Endothelial cell of umbilical vein (primary cell): ENCODE results near the gene B4GALNT3. TPM values are rescaled to one million over a fixed set of nuclear protein-coding genes. Genes with fewer than 3 reads are reported as not detected.

Experiments
- BruUV-seq: library from RNA; stranded (reverse); fragments of 400-500 nt; replicated peaks from 2 replicates; lab custom pipeline; 2021; lab: Mats Ljungman, UMichigan
- CTCF ChIA-PET: fragments of 300-600, 350-600 bp; sonication (Branson Sonifier 250); formaldehyde crosslinking; loops from one replicate; lab custom pipeline; 2021; ENCODE audit warnings: antibody characterized with exemption, inconsistent platforms; lab: Charles Lee
- POLR2A ChIA-PET: fragments of 300-600, 350-600 bp; sonication (Branson Sonifier 250); formaldehyde crosslinking; loops from one replicate; lab custom pipeline; 2021; ENCODE audit warnings: antibody characterized with exemption, inconsistent platforms; lab: Charles Lee
- DNase-seq: peaks from one replicate; pipeline ENCODE4 v3.0.0-alpha.2; 2011; ENCODE audit warnings: low read depth, low spot score
- FAIRE-seq: peaks from 2 replicates; lab custom pipeline; 2011; peaks lifted over from hg19 to GRCh38; lab: Jason Lieb, UNC
- H2AFZ ChIP-seq: 2 replicates; pipeline ENCODE4 v1.6.0; 2012; ENCODE audit warnings: low read depth, low read length, control low read depth, inconsistent platforms
- H3K27ac ChIP-seq: 2 replicates; pipeline ENCODE4 v1.5.1; 2011; ENCODE audit warnings: low read depth, mild to moderate bottlenecking, control low read depth, low read length, moderate library complexity; ENCODE audit not compliant: insufficient read depth
- H3K27me3 ChIP-seq, 2 experiments: 2 replicates each; pipeline versions ENCODE4 v1.6.0 to v1.6.1; 2011; ENCODE audit warnings: low read length in 2 of 2, mixed read lengths in 1 of 2; ENCODE audit not compliant: control insufficient read depth in 2 of 2, insufficient read depth in 2 of 2
- H3K36me3 ChIP-seq, 2 experiments: 2 replicates in 1 of 2; 3 replicates in 1 of 2; pipeline ENCODE4 v1.5.1; 2011; ENCODE audit warnings: low read length in 2 of 2, mild to moderate bottlenecking in 1 of 2, moderate library complexity in 1 of 2; ENCODE audit not compliant: control insufficient read depth in 2 of 2, insufficient read depth in 2 of 2; ENCODE audit errors: extremely low read depth in 1 of 2
- H3K4me1 ChIP-seq: 3 replicates; pipeline ENCODE4 v1.5.1; 2011; ENCODE audit warnings: mild to moderate bottlenecking, low read length; ENCODE audit not compliant: control insufficient read depth, insufficient read depth; ENCODE audit errors: extremely low read depth
- H3K4me2 ChIP-seq: 2 replicates; pipeline ENCODE4 v1.6.1; 2011; ENCODE audit warnings: low read length, control low read depth, mixed read lengths; ENCODE audit not compliant: insufficient read depth
- H3K4me3 ChIP-seq, 3 experiments: fragments of 200-600 bp in 1 of 3; sonication (generic), shearing (Covaris generic) in 1 of 3; replicated peaks in 1 of 3; 2 replicates each; pipeline ENCODE4 v1.5.1; 2011 to 2016; ENCODE audit warnings: control low read depth in 3 of 3, low read length in 3 of 3, mild to moderate bottlenecking in 2 of 3, inconsistent platforms in 1 of 3, low read depth in 1 of 3, moderate library complexity in 1 of 3; ENCODE audit not compliant: insufficient read depth in 1 of 3
- H3K79me2 ChIP-seq: 2 replicates; pipeline ENCODE4 v1.6.0; 2012; ENCODE audit warnings: low read length, inconsistent platforms; ENCODE audit not compliant: control insufficient read depth, insufficient read depth
- H3K9ac ChIP-seq: replicated peaks from 2 replicates; pipeline ENCODE3; 2011; ENCODE audit warnings: low read length, control low read depth; ENCODE audit not compliant: insufficient read depth; ENCODE audit errors: extremely low read depth
- H3K9me1 ChIP-seq: replicated peaks from 3 replicates; pipeline ENCODE4 v1.6.0; 2011; ENCODE audit warnings: mild to moderate bottlenecking, low read length; ENCODE audit not compliant: control insufficient read depth, insufficient read depth; ENCODE audit errors: extremely low read depth
- H3K9me3 ChIP-seq: replicated peaks from 2 replicates; pipeline ENCODE4 v1.5.1; 2012; ENCODE audit warnings: low read length, inconsistent platforms; ENCODE audit not compliant: control insufficient read depth, insufficient read depth
- H4K20me1 ChIP-seq: replicated peaks from 2 replicates; pipeline ENCODE3; 2011; ENCODE audit warnings: mild to moderate bottlenecking, low read length; ENCODE audit not compliant: control insufficient read depth, insufficient read depth; ENCODE audit errors: extremely low read depth
- EZH2 ChIP-seq: IDR thresholded peaks from 2 replicates; pipeline ENCODE4 v1.6.1; 2012; ENCODE audit warnings: borderline replicate concordance, low read depth, mild to moderate bottlenecking, moderate library complexity, low read length, inconsistent platforms; ENCODE audit not compliant: severe bottlenecking
- FOS ChIP-seq: IDR thresholded peaks from 2 replicates; pipeline ENCODE4 v1.6.1; 2011; ENCODE audit warnings: mild to moderate bottlenecking, low read length, moderate library complexity, borderline replicate concordance; ENCODE audit not compliant: insufficient read depth
- GATA2 ChIP-seq: IDR thresholded peaks from 2 replicates; pipeline ENCODE4 v1.7.0; 2011; ENCODE audit warnings: low read depth, mild to moderate bottlenecking, moderate library complexity, mixed read lengths, low read length; ENCODE audit not compliant: insufficient read length, insufficient read depth
- JUN ChIP-seq: IDR thresholded peaks from 2 replicates; pipeline ENCODE4 v1.6.1; 2011; ENCODE audit warnings: borderline replicate concordance, low read depth; ENCODE audit not compliant: insufficient read length, insufficient read depth
- MAX ChIP-seq: IDR thresholded peaks from 2 replicates; pipeline ENCODE4 v1.6.1; 2011; ENCODE audit not compliant: insufficient read depth, insufficient read length
- MYC ChIP-seq: IDR thresholded peaks from one replicate; pipeline ENCODE4 v1.6.1; 2011; ENCODE audit warnings: mild to moderate bottlenecking, low read depth, low read length
- POLR2A ChIP-seq: IDR thresholded peaks from 2 replicates; pipeline ENCODE4 v1.6.1; 2012; ENCODE audit warnings: low read depth, mild to moderate bottlenecking, control low read depth, low read length
- POLR2AphosphoS5 ChIP-seq: IDR thresholded peaks from 2 replicates; pipeline ENCODE4 v1.6.1; 2012; ENCODE audit warnings: low read depth, mild to moderate bottlenecking, control low read depth, low read length, moderate library complexity; ENCODE audit not compliant: insufficient read depth
- dilution Hi-C: fragments of 300-500 bp; cut with MboI; formaldehyde crosslinking; loops from one replicate; pipeline ENCODE4 v1.15.0; 2019; ENCODE audit warnings: low sequenced_read_pairs; ENCODE audit not compliant: extremely low pct_ligation_motif_present
- intact Hi-C: fragments of 100-400 bp; cut with micrococcal nuclease; formaldehyde crosslinking; loops from one replicate; pipeline ENCODE4 v1.10.0; 2022
- polyA plus RNA-seq, 4 experiments: library from polyadenylated mRNA; depleted of rRNA in 3 of 4; stranded (reverse) in 3 of 4; unstranded in 1 of 4; fragments of >200 nt; gene quantifications; 2 replicates each; pipeline versions ENCODE4 v1.2.1 to v1.2.3, GENCODE V29; 2011 to 2012; ENCODE audit warnings: missing spikeins in 1 of 4
- total RNA-seq: library from RNA; stranded (reverse); gene quantifications from 2 replicates; pipeline ENCODE4 v1.2.3, GENCODE V29; 2021
- TF ChIP-seq, protein P1 (sequence below), 2 donors: IDR thresholded peaks; 1 replicate in 1 of 2; 2 replicates in 1 of 2; pipeline ENCODE4 v1.5.1; 2011; ENCODE audit warnings: low read length in 2 of 2, mild to moderate bottlenecking in 2 of 2, moderate library complexity in 2 of 2, control low read depth in 1 of 2, inconsistent platforms in 1 of 2, low read depth in 1 of 2; ENCODE audit not compliant: insufficient read depth in 1 of 2; ENCODE audit errors: extremely low read depth in 1 of 2

B4GALNT3 gene
- total and polyA plus RNA-seq, 2 donors (not counting 3 experiments of a cell fraction or from before 2014, with no cell fraction given), result 0.07 TPM; not detected in 1

DNA sequence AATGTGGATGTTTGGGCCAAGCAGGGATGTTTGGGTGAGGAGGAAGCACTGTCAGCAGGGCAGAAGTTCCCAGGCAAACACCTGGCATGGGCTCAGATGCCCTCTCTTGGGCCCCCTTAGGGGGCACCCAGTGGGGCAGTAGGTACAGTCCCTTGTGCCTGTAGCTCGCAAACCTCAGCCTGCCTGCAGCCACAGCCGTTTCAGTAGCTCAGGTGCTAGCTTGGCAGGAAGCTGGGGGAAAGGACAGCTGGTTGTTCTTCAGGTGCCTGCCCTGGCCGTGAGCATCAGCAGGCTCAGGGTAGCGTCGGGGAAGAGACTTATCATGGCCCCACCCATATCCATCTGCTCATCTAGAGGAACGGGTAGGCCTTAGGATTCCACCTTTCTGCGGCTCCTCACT, 67.5 kb downstream of the B4GALNT3 start:
- no peak overlapping the region for H3K4me2 ChIP-seq
- H3K79me2 ChIP-seq, result no peaks in the 10 kb centered on the region
- no peak overlapping the region for H3K27ac ChIP-seq
- ChIA-PET CTCF (interaction anchor here (1.1 to 1.5 kb wide), 4 partner anchors 11 to 85 kb away, joined by 3 to 10 read pairs (median 3); no protein-coding TSS in a partner anchor), POLR2A (no interaction called here)
- H4K20me1 ChIP-seq, result no peaks in the 10 kb centered on the region
- no peaks in the 10 kb centered on the region for H3K9me3 ChIP-seq
- intact Hi-C loops, result no loop called here
- peaks cover 2% of the 10 kb centered on the region in 2 experiments for H3K27me3 ChIP-seq
- dilution Hi-C loops, result no loop called here
- BruUV-seq, result no TSS peak
- FAIRE-seq, result no peak
- TF ChIP-seq, protein P1, sequence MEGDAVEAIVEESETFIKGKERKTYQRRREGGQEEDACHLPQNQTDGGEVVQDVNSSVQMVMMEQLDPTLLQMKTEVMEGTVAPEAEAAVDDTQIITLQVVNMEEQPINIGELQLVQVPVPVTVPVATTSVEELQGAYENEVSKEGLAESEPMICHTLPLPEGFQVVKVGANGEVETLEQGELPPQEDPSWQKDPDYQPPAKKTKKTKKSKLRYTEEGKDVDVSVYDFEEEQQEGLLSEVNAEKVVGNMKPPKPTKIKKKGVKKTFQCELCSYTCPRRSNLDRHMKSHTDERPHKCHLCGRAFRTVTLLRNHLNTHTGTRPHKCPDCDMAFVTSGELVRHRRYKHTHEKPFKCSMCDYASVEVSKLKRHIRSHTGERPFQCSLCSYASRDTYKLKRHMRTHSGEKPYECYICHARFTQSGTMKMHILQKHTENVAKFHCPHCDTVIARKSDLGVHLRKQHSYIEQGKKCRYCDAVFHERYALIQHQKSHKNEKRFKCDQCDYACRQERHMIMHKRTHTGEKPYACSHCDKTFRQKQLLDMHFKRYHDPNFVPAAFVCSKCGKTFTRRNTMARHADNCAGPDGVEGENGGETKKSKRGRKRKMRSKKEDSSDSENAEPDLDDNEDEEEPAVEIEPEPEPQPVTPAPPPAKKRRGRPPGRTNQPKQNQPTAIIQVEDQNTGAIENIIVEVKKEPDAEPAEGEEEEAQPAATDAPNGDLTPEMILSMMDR (IDR thresholded peaks at IDR 0.05; ENCODE audit: extremely low read depth in 1 of 2, insufficient read depth in 1 of 2, low read depth in 1 of 2, low read length in 2 of 2), result no peak
- no peak for TF ChIP-seq POLR2A
- TF ChIP-seq JUN, result no peak
- TF ChIP-seq GATA2, result no peak
- TF ChIP-seq MAX, result no peak
- no peak for TF ChIP-seq EZH2
- no peak for TF ChIP-seq MYC
- TF ChIP-seq FOS, result no peak
- no peak for TF ChIP-seq POLR2AphosphoS5
- no peak overlapping the region for H3K4me3 ChIP-seq
- DNase-seq, result no peak
- peaks cover 11% of the 10 kb centered on the region for H3K4me1 ChIP-seq
- no peaks in the 10 kb centered on the region for H3K36me3 ChIP-seq
- H3K9ac ChIP-seq, result no peak overlapping the region
- no peaks in the 10 kb centered on the region for H3K9me1 ChIP-seq
- no peak overlapping the region for H2AFZ ChIP-seq
